NCI-H187 treated with DMSO at 0.1 percent for 48 hours (cell line): ENCODE measurements around the gene ERFE.
"Not testable (repeated sequence)": the region's sequence is repeated elsewhere in the genome, so short reads cannot be mapped to it uniquely, and the experiment has no call there.

ENCODE experiments used
- DNase-seq: peaks from one replicate; lab custom pipeline; 2025; lab: John Stamatoyannopoulos, UW

ERFE gene

GRCh38 chr2:238169708-238170251, 11.0 kb downstream of the ERFE start:
- no peak for DNase-seq

GRCh38 chr2:238170386-238171071, 11.8 kb downstream of the ERFE start:
- no peak for DNase-seq

- not testable (repeated sequence) for DNase-seq
Observed at GRCh38 chr2:238171072-238171431, 12.3 kb downstream of the ERFE start.

GRCh38 chr2:238171575-238172187, 12.9 kb downstream of the ERFE start:
- no peak for DNase-seq

GRCh38 chr2:238172439-238172838, 13.7 kb downstream of the ERFE start:
- DNase-seq, result no peak

GRCh38 chr2:238173692-238174091, 14.9 kb downstream of the ERFE start:
- no peak for DNase-seq

- no peak for DNase-seq
Observed at GRCh38 chr2:238174291-238174690, 15.5 kb downstream of the ERFE start.

GRCh38 chr2:238174701-238175100, 15.9 kb downstream of the ERFE start:
- peak; percentile 42 for DNase-seq

- no peak for DNase-seq
Observed at GRCh38 chr2:238176613-238177012, 17.8 kb downstream of the ERFE start.

- DNase-seq, result no peak
Observed at GRCh38 chr2:238180554-238180953, 21.8 kb downstream of the ERFE start.

- no peak for DNase-seq
Observed at GRCh38 chr2:238182362-238182761, 23.6 kb downstream of the ERFE start.

- DNase-seq, result no peak
Observed at GRCh38 chr2:238183821-238184220, 25.1 kb downstream of the ERFE start.

- no peak for DNase-seq
Observed at GRCh38 chr2:238187618-238188548, 29.1 kb downstream of the ERFE start.

GRCh38 chr2:238190445-238190844, 31.7 kb downstream of the ERFE start:
- DNase-seq, result no peak

GRCh38 chr2:238202326-238203093, 43.7 kb downstream of the ERFE start:
- no peak for DNase-seq

GRCh38 chr2:238203094-238203972, 44.6 kb downstream of the ERFE start, which contains the start of gene ILKAP:
Gene ILKAP, minus strand, starts transcription at chr2:238203695. Its CDS starts 142 bp downstream, at chr2:238203553.
- DNase-seq, result peak; percentile 9

GRCh38 chr2:238203973-238204683, 45.4 kb downstream of the ERFE start:
- no peak for DNase-seq

GRCh38 chr2:238207006-238207405, 48.2 kb downstream of the ERFE start:
- DNase-seq, result no peak

- no peak for DNase-seq
Observed at GRCh38 chr2:238216651-238217184, 57.9 kb downstream of the ERFE start.
